Adrenal gland (tissue), 12 donors: ENCODE data around the gene CAMTA1. TPM values are rescaled to one million over a fixed set of nuclear protein-coding genes. Genes with fewer than 3 reads are reported as not detected.

Experiments used
- DNase-seq, 7 donors: peaks; one replicate each; pipeline ENCODE4 v3.0.0-alpha.2; 2019 to 2020
- H3K27ac ChIP-seq, 5 donors: fragments of 200-600 bp; sonication (generic) in 4 of 5; 1 replicate in 3 of 5; 2 replicates in 2 of 5; pipeline versions ENCODE4 v1.5.1 to v1.8.0; 2016 to 2020; ENCODE audit warnings: mild to moderate bottlenecking in 1 of 5
- H3K27me3 ChIP-seq: fragments of 200-600 bp; 2 replicates; pipeline ENCODE4 v1.8.0; 2021
- H3K36me3 ChIP-seq, 2 donors: fragments of 200-600 bp; replicated peaks in 1 of 2; 1 replicate in 1 of 2; 2 replicates in 1 of 2; pipeline versions ENCODE4 v1.5.1 to v1.8.0; 2018 to 2022
- H3K4me1 ChIP-seq, 2 donors: fragments of 200-600 bp; replicated peaks in 1 of 2; 1 replicate in 1 of 2; 2 replicates in 1 of 2; pipeline versions ENCODE4 v1.5.1 to v1.8.0; 2018 to 2021
- H3K4me3 ChIP-seq, 4 donors: fragments of 200-600 bp; sonication (generic) in 3 of 4; one replicate each; pipeline ENCODE4 v1.5.1; 2016 to 2018
- H3K9me3 ChIP-seq, 3 donors: fragments of 200-600 bp; sonication (generic) in 1 of 3; replicated peaks in 1 of 3; 1 replicate in 2 of 3; 2 replicates in 1 of 3; pipeline versions ENCODE4 v1.5.1 to v1.8.0; 2016 to 2021
- CTCF ChIP-seq, 6 experiments: fragments of 450-650 bp in 4 of 6; fragments of 200-600 bp in 2 of 6; sonication (generic) in 1 of 6; IDR thresholded peaks; 1 replicate in 5 of 6; 2 replicates in 1 of 6; pipeline versions ENCODE4 v1.5.1 to v1.8.0; 2016 to 2021; ENCODE audit warnings: antibody characterized with exemption in 6 of 6, mild to moderate bottlenecking in 2 of 6, moderate library complexity in 1 of 6
- POLR2A ChIP-seq, 2 donors: fragments of 450-650 bp; IDR thresholded peaks; one replicate each; pipeline ENCODE4 v1.6.1; 2017; ENCODE audit warnings: antibody characterized with exemption in 2 of 2, mild to moderate bottlenecking in 2 of 2, moderate library complexity in 1 of 2
- WGBS, 4 donors: extraction: QIAGEN DNeasy Blood & Tissue Kit in 2 of 4; methylation state at CpG; one replicate each; pipeline versions ENCODE4 v1.1.5 to v1.1.7; 2013 to 2017; 5-methylcytosine and 5-hydroxymethylcytosine counted together
- intact Hi-C, 2 donors: fragments of 100-400 bp; cut with DNase I; formaldehyde crosslinking; loops; one replicate each; pipeline versions ENCODE4 v1.14.1 to v1.15.0; 2022 to 2023
- polyA plus RNA-seq, 3 donors: library from polyadenylated mRNA; stranded (reverse); fragments of 200-250 nt in 2 of 3; fragments of 350-450 nt in 1 of 3; fragmentation: Illumina TruSeq in 1 of 3; extraction: RNeasy Lipid Tissue Mini Kit (QIAGEN cat#74804) in 1 of 3; gene quantifications; one replicate each; pipeline ENCODE4 v1.2.3, GENCODE V29; 2013 to 2014
- total RNA-seq, 9 donors: library from RNA; depleted of rRNA in 4 of 9; stranded (reverse); fragments of >200 nt in 4 of 9; fragments of 120-200 nt in 1 of 9; fragmentation: NEBNext Ultra II Directional in 1 of 9; extraction: Animal tissue kit (Norgen Biotek cat#: 25700) in 1 of 9; gene quantifications; one replicate each; pipeline versions ENCODE4 v1.1.0 to v1.2.4, GENCODE V29; 2013 to 2023
- donor health status: healthy with polysubstance abuse.
- donor health status: Bipolar disorder and iron deficiency.
- donor health status: DM: yes; HTN: yes; CAD: no.
- donor health status: DM: no; HTN: no; CAD: no.
- donor health status: DM: no; HTN: no; CAD: no.
- donor health status: DM: yes; HTN: yes; CAD: no.

The CAMTA1 gene
- total and polyA plus RNA-seq, 12 donors: 62.9 to 141 (median 96.9) TPM

GRCh38 chr1:7087888-7088287 is 302.6 kb downstream of the CAMTA1 start:
- Histone ChIP-seq H3K4me3 (no peak overlapping the region), H3K36me3 (no peaks in the 10 kb centered on the region), H3K4me1 (no peaks in the 10 kb centered on the region), H3K27ac (no peak overlapping the region), H3K9me3 (no peaks in the 10 kb centered on the region), H3K27me3 (no peaks in the 10 kb centered on the region)
- intact Hi-C loops: no loop called here
- 90 to 93% (median 90%) methylated on average over 8 to 9 of the region's 9 CpGs for WGBS, 4 donors
- no peak for DNase-seq
- TF ChIP-seq CTCF (IDR thresholded peaks at IDR 0.05) (no peak), POLR2A (IDR thresholded peaks at IDR 0.05) (no peak)

- no peaks in the 10 kb centered on the region for H3K9me3 ChIP-seq
- no peaks in the 10 kb centered on the region for H3K27me3 ChIP-seq
- DNase-seq: no peak
- 60 to 74% (median 64%) methylated on average over 5 of the region's 5 CpGs for WGBS, 4 donors
- TF ChIP-seq CTCF (IDR thresholded peaks at IDR 0.05) (no peak), POLR2A (IDR thresholded peaks at IDR 0.05) (no peak)
- H3K4me3 ChIP-seq: no peak overlapping the region
- H3K4me1 ChIP-seq: no peaks in the 10 kb centered on the region
- no peaks in the 10 kb centered on the region for H3K36me3 ChIP-seq
- intact Hi-C loops: no loop called here
- H3K27ac ChIP-seq: no peak overlapping the region
These were observed 304.2 kb downstream of the CAMTA1 start for GRCh38 chr1:7089497-7089896.

- no peak overlapping the region for H3K4me3 ChIP-seq
- no peaks in the 10 kb centered on the region for H3K4me1 ChIP-seq
- no peaks in the 10 kb centered on the region for H3K36me3 ChIP-seq
- DNase-seq: no peak
- H3K9me3 ChIP-seq: no peaks in the 10 kb centered on the region
- no peaks in the 10 kb centered on the region for H3K27me3 ChIP-seq
- TF ChIP-seq CTCF (IDR thresholded peaks at IDR 0.05) (no peak), POLR2A (IDR thresholded peaks at IDR 0.05) (no peak)
- intact Hi-C loops: no loop called here
- H3K27ac ChIP-seq: no peak overlapping the region
- WGBS, 4 donors: 64 to 81% (median 80%) methylated on average over 10 of the region's 10 CpGs
These were observed 308.0 kb downstream of the CAMTA1 start for GRCh38 chr1:7093297-7093696.

- intact Hi-C loops: no loop called here
- no peaks in the 10 kb centered on the region for H3K27me3 ChIP-seq
- no peaks in the 10 kb centered on the region for H3K4me1 ChIP-seq
- H3K27ac ChIP-seq: no peak overlapping the region
- H3K36me3 ChIP-seq: no peaks in the 10 kb centered on the region
- H3K9me3 ChIP-seq: no peaks in the 10 kb centered on the region
- TF ChIP-seq POLR2A (IDR thresholded peaks at IDR 0.05) (no peak), CTCF (IDR thresholded peaks at IDR 0.05) (no peak)
- WGBS, 4 donors: 87 to 94% (median 90%) methylated on average over 4 of the region's 4 CpGs
- no peak for DNase-seq
- no peak overlapping the region for H3K4me3 ChIP-seq
These were observed 308.8 kb downstream of the CAMTA1 start for GRCh38 chr1:7094086-7094485.
